GM23338 (cell line): ENCODE data around the gene EEPD1. TPM values are rescaled to one million over a fixed set of nuclear protein-coding genes. Genes with fewer than 3 reads are reported as not detected.

Experiments used
- ATAC-seq: fragments of 200-7000 bp; cut with Tn5 transposase; 3 replicates; pipeline ENCODE4 v1.9.1; 2020
- DNase-seq: peaks from one replicate; pipeline ENCODE4 v3.0.0-alpha.2; 2015; ENCODE audit warnings: low spot score
- H2AFZ ChIP-seq: fragments of 200-600 bp; sonication (generic); 2 replicates; pipeline ENCODE4 v1.8.0; 2016; ENCODE audit warnings: antibody characterized with exemption, mild to moderate bottlenecking, moderate library complexity
- H3F3A ChIP-seq: fragments of 200-600 bp; sonication (generic); replicated peaks from 2 replicates; pipeline ENCODE4 v1.8.0; 2017; ENCODE audit warnings: antibody characterized with exemption, mixed run types, low read depth
- H3K27ac ChIP-seq: fragments of 200-600 bp; sonication (generic); 2 replicates; pipeline ENCODE4 v1.6.1; 2016; ENCODE audit warnings: low read depth
- H3K27me3 ChIP-seq: fragments of 200-600 bp; sonication (generic); 2 replicates; pipeline ENCODE4 v1.8.0; 2016; ENCODE audit warnings: mild to moderate bottlenecking, mixed run types, moderate library complexity; ENCODE audit not compliant: insufficient read depth
- H3K36me3 ChIP-seq: fragments of 200-600 bp; sonication (generic); 2 replicates; pipeline ENCODE4 v1.8.0; 2016; ENCODE audit warnings: mild to moderate bottlenecking; ENCODE audit not compliant: insufficient read depth
- H3K4me1 ChIP-seq: fragments of 200-600 bp; sonication (generic); 2 replicates; pipeline ENCODE4 v1.8.0; 2016; ENCODE audit warnings: mild to moderate bottlenecking, moderate library complexity; ENCODE audit not compliant: insufficient read depth
- H3K4me2 ChIP-seq: fragments of 200-600 bp; sonication (generic); 2 replicates; pipeline ENCODE4 v1.7.1; 2017; ENCODE audit warnings: mixed run types
- H3K4me3 ChIP-seq: fragments of 200-600 bp; sonication (generic); 2 replicates; pipeline ENCODE4 v1.6.1; 2016; ENCODE audit warnings: mixed run types
- H3K79me2 ChIP-seq: fragments of 200-600 bp; sonication (generic); replicated peaks from 2 replicates; pipeline ENCODE4 v1.8.0; 2017; ENCODE audit warnings: mild to moderate bottlenecking; ENCODE audit not compliant: insufficient read depth
- H3K9me2 ChIP-seq: fragments of 200-600 bp; sonication (generic); 2 replicates; pipeline ENCODE4 v1.8.0; 2017; ENCODE audit not compliant: insufficient read depth
- H4K20me1 ChIP-seq: fragments of 200-600 bp; sonication (generic); replicated peaks from 2 replicates; pipeline ENCODE4 v1.8.0; 2017; ENCODE audit warnings: mild to moderate bottlenecking; ENCODE audit not compliant: insufficient read depth
- H3K27ac Mint-ChIP-seq: 2 replicates; pipeline ENCODE4 v1.8.0; 2020; ENCODE audit warnings: inconsistent platforms, mild to moderate bottlenecking, moderate library complexity, mixed read lengths
- H3K27me3 Mint-ChIP-seq: 3 replicates; pipeline ENCODE4 v1.8.0; 2022; ENCODE audit warnings: low read depth, mild to moderate bottlenecking, moderate library complexity, mixed read lengths, inconsistent platforms; ENCODE audit not compliant: insufficient read depth, poor library complexity
- H3K36me3 Mint-ChIP-seq: 3 replicates; pipeline ENCODE4 v1.8.0; 2021; ENCODE audit warnings: low read depth, mild to moderate bottlenecking, inconsistent platforms, moderate library complexity, mixed read lengths
- H3K4me1 Mint-ChIP-seq: 3 replicates; pipeline ENCODE4 v1.8.0; 2020; ENCODE audit warnings: mild to moderate bottlenecking, inconsistent platforms, mixed read lengths
- H3K4me3 Mint-ChIP-seq: 3 replicates; pipeline ENCODE4 v1.8.0; 2021; ENCODE audit warnings: moderate library complexity, mild to moderate bottlenecking, inconsistent platforms, mixed read lengths
- H3K9me3 Mint-ChIP-seq: 3 replicates; pipeline ENCODE4 v1.8.0; 2020; ENCODE audit warnings: moderate library complexity, mild to moderate bottlenecking, inconsistent platforms, mixed read lengths
- EZH2 ChIP-seq: fragments of 200-600 bp; sonication (generic); IDR thresholded peaks from one replicate; pipeline ENCODE4 v1.8.0; 2017; ENCODE audit warnings: antibody characterized with exemption, mild to moderate bottlenecking, low read depth; ENCODE audit not compliant: unreplicated experiment
- EZH2phosphoT487 ChIP-seq: fragments of 200-600 bp; sonication (generic); IDR thresholded peaks from one replicate; pipeline ENCODE4 v1.8.1; 2018; ENCODE audit warnings: antibody characterized with exemption; ENCODE audit not compliant: unreplicated experiment
- JUNB ChIP-seq: IDR thresholded peaks from one replicate; pipeline ENCODE4 v1.6.1; 2016; ENCODE audit warnings: antibody characterized with exemption; ENCODE audit not compliant: unreplicated experiment
- POLR2AphosphoS5 ChIP-seq: IDR thresholded peaks from 2 replicates; pipeline ENCODE4 v1.6.1; 2016; ENCODE audit warnings: antibody characterized with exemption, low read depth
- REST ChIP-seq: IDR thresholded peaks from one replicate; pipeline ENCODE4 v1.6.1; 2018; ENCODE audit warnings: antibody characterized with exemption; ENCODE audit not compliant: unreplicated experiment
- STAT1 ChIP-seq: IDR thresholded peaks from one replicate; pipeline ENCODE4 v1.6.1; 2016; ENCODE audit warnings: antibody characterized with exemption; ENCODE audit not compliant: unreplicated experiment
- ZNF331 ChIP-seq: fragments of 250-450 bp; sonication (Bioruptor Pico); IDR thresholded peaks from 2 replicates; pipeline ENCODE4 v1.5.0; 2020; ENCODE audit warnings: low read depth, mild to moderate bottlenecking, moderate library complexity
- ZNF462 ChIP-seq: fragments of 250-450 bp; sonication (Bioruptor Pico); IDR thresholded peaks from 2 replicates; pipeline ENCODE4 v1.5.0; 2020; ENCODE audit warnings: mild to moderate bottlenecking, moderate library complexity
- polyA plus RNA-seq: library from polyadenylated mRNA; unstranded; fragments of >200 nt; fragmentation: Nextera tagmentation; extraction: Ambion mirVana; gene quantifications from 2 replicates; pipeline ENCODE4 v1.2.1, GENCODE V29; 2016
- total RNA-seq: library from RNA; depleted of rRNA; stranded (reverse); fragments of >200 nt; shearing (Covaris generic); gene quantifications from 2 replicates; pipeline ENCODE4 v1.2.3, GENCODE V29; 2014

The EEPD1 gene
- total and polyA plus RNA-seq, 2 experiments from 2014 or later: 4.1 to 17.1 TPM

DNA sequence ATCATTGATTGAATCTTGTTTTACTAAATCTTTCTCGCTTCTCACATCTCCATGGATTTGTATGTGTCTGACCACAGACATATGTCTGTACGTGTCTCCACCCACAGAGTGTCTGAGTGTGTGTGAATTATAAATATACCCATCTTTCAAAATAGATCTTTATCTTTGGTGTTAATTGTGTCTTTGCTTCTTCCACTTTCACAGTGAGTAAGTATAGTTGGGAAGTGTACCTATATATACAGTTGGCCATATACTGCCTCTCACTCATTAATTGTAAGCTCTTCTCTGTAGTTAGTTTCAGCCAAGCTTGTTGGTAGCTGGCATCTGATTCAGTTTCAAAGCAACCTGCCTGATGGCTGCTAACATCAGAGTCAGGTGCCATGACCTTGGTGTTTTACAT lies 18.4 kb downstream of the EEPD1 start:
- no peaks in the 10 kb centered on the region for H3K36me3 ChIP-seq
- H2AFZ ChIP-seq: no peak overlapping the region
- H3K9me3 Mint-ChIP-seq: no peaks in the 10 kb centered on the region
- no peak for ATAC-seq
- no peak overlapping the region for H3K4me2 ChIP-seq
- no peaks in the 10 kb centered on the region; the same call in 1 of the 2 replicates for H3K79me2 ChIP-seq
- no peak overlapping the region for H3K4me3 ChIP-seq
- peaks cover 7% of the 10 kb centered on the region for H3K4me1 ChIP-seq
- no peak for TF ChIP-seq STAT1
- no peak for TF ChIP-seq ZNF331 (CRISPR knock-in tag)
- TF ChIP-seq JUNB: no peak
- no peak for TF ChIP-seq EZH2phosphoT487
- no peak for TF ChIP-seq EZH2
- TF ChIP-seq POLR2AphosphoS5: no peak
- no peak for TF ChIP-seq ZNF462 (CRISPR knock-in tag)
- no peak for TF ChIP-seq REST
- peaks cover 3% of the 10 kb centered on the region for H3K27me3 Mint-ChIP-seq
- H3K27me3 ChIP-seq: no peaks in the 10 kb centered on the region
- H3K27ac ChIP-seq: no peak overlapping the region
- DNase-seq: no peak
- no peaks in the 10 kb centered on the region for H3K9me2 ChIP-seq
- no peak overlapping the region for H3K4me3 Mint-ChIP-seq
- H4K20me1 ChIP-seq: no peaks in the 10 kb centered on the region
- H3K4me1 Mint-ChIP-seq: peaks cover 8% of the 10 kb centered on the region
- H3K27ac Mint-ChIP-seq: no peak overlapping the region
- H3F3A ChIP-seq: no peaks in the 10 kb centered on the region
- H3K36me3 Mint-ChIP-seq: peaks cover 5% of the 10 kb centered on the region; the same call in 1 of the 3 replicates
